ENCODE data around the gene GNAQ. TPM values are rescaled to one million over a fixed set of nuclear protein-coding genes. Genes with fewer than 3 reads are reported as not detected.

The GNAQ gene
- polyA plus RNA-seq, 2 of the 4 experiments (the other 2 are of a cell fraction) = 17.9 to 60.0 TPM

DNA sequence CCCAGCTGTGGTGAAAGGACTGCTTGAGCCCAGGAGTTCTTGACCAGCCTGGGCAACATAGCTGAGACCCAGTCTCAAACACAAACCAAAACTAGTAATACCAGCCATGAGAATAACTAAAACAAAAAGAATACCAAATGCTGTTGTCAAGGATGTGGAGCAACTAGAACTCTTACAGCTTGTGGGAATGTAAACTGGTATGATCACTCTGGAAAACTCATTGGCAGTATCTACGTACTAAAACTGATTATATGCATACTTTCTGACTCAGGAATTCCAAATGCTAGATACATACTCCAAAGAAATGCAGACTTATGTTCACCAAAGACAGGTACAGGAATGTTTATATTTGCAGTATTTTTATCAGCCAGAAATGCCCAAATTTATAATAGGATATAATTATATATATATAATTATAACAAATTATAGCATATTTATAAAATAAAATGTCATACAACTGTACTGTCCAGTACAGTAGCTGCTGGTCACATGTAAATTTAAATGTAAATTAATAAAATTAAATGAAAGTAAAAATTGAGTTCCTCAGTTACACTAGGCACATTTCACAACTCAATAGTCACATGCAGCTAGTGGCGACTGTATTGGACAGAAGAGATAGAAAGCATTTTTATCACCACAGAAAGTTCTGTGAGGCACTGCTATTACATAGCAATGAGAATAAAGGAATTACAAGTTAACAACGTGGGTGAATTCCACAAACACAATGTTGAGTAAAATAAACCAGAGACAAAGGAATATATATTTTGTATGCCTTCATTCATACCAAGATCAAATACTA lies 118.5 kb downstream of the GNAQ start (continued):
- no peak for TF ChIP-seq FOSL2 (IDR thresholded peaks at IDR 0.05)
- TF ChIP-seq FOSL2 (CRISPR knock-in tag; IDR thresholded peaks at IDR 0.05) = no peak
- no peak for TF ChIP-seq FOXS1 (CRISPR knock-in tag; IDR thresholded peaks at IDR 0.05)
- TF ChIP-seq, protein P1, sequence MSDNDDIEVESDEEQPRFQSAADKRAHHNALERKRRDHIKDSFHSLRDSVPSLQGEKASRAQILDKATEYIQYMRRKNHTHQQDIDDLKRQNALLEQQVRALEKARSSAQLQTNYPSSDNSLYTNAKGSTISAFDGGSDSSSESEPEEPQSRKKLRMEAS (IDR thresholded peaks at IDR 0.05) = no peak
- no peak for TF ChIP-seq EHMT2 (IDR thresholded peaks at IDR 0.05; ENCODE audit: low read depth)

DNA sequence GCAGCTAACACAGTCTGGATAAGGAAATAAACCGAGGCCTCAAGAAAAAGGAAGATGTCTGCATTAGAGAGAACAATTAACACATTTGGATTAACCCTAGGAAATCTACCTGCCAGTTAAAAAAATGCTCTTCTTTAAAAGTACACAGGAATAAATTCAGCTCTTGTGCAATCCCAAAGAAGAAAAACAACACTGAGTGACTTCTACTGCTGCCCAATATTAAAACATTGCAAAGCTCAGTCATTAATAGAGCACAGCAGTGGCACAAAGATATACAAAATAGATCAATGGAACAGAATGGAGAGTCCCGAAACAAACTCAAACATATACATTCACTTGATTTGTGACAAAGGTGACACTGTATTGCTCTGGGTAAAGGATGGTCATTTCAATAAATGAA lies 119.7 kb downstream of the GNAQ start:
- no peaks in the 10 kb centered on the region for H3K9me3 ChIP-seq
- H3K4me2 ChIP-seq = no peak overlapping the region
- no peak overlapping the region for H3K27ac ChIP-seq
- ATAC-seq (no peak), DNase-seq (ENCODE audit: low read depth in 1 of 2, low spot score in 1 of 2) (no peak), FAIRE-seq (no peak)
- POLR2A ChIA-PET = no interaction called here
- no peak overlapping the region for H3K4me3 ChIP-seq
- WGBS (ENCODE audit: missing lambda C conversion rate) = 97% methylated on average over 2 of the region's 2 CpGs
- CTCF ChIA-PET = no interaction called here
- TF ChIP-seq RFX5 (IDR thresholded peaks at IDR 0.05) (no peak), EHF (CRISPR knock-in tag; IDR thresholded peaks at IDR 0.05) (no peak), FOSL2 (IDR thresholded peaks at IDR 0.05) (no peak), FOSL2 (CRISPR knock-in tag; IDR thresholded peaks at IDR 0.05) (no peak), FOXS1 (CRISPR knock-in tag; IDR thresholded peaks at IDR 0.05) (no peak), POLR2A (IDR thresholded peaks at IDR 0.05; ENCODE audit: low read length) (no peak), CHD2 (IDR thresholded peaks at IDR 0.05; ENCODE audit: low read length, partially characterized antibody) (no peak), KDM1A (IDR thresholded peaks at IDR 0.05; ENCODE audit: low read depth) (no peak), FOSB (CRISPR knock-in tag; IDR thresholded peaks at IDR 0.05) (no peak), EHMT2 (IDR thresholded peaks at IDR 0.05; ENCODE audit: low read depth) (no peak), NPAS2 (CRISPR knock-in tag; IDR thresholded peaks at IDR 0.05; ENCODE audit: borderline replicate concordance) (no peak), NFE2L2 (conservative IDR thresholded peaks at IDR 0.05; ENCODE audit: low read length) (no peak), BHLHE40 (IDR thresholded peaks at IDR 0.05; ENCODE audit: low read depth, low read length) (no peak), RAD21 (conservative IDR thresholded peaks at IDR 0.05 in 1 of 2, IDR thresholded peaks at IDR 0.05 in 1 of 2) (no peak)
- TF ChIP-seq, protein P2, sequence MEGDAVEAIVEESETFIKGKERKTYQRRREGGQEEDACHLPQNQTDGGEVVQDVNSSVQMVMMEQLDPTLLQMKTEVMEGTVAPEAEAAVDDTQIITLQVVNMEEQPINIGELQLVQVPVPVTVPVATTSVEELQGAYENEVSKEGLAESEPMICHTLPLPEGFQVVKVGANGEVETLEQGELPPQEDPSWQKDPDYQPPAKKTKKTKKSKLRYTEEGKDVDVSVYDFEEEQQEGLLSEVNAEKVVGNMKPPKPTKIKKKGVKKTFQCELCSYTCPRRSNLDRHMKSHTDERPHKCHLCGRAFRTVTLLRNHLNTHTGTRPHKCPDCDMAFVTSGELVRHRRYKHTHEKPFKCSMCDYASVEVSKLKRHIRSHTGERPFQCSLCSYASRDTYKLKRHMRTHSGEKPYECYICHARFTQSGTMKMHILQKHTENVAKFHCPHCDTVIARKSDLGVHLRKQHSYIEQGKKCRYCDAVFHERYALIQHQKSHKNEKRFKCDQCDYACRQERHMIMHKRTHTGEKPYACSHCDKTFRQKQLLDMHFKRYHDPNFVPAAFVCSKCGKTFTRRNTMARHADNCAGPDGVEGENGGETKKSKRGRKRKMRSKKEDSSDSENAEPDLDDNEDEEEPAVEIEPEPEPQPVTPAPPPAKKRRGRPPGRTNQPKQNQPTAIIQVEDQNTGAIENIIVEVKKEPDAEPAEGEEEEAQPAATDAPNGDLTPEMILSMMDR (IDR thresholded peaks at IDR 0.05) = no peak
- TF ChIP-seq, protein P3, sequence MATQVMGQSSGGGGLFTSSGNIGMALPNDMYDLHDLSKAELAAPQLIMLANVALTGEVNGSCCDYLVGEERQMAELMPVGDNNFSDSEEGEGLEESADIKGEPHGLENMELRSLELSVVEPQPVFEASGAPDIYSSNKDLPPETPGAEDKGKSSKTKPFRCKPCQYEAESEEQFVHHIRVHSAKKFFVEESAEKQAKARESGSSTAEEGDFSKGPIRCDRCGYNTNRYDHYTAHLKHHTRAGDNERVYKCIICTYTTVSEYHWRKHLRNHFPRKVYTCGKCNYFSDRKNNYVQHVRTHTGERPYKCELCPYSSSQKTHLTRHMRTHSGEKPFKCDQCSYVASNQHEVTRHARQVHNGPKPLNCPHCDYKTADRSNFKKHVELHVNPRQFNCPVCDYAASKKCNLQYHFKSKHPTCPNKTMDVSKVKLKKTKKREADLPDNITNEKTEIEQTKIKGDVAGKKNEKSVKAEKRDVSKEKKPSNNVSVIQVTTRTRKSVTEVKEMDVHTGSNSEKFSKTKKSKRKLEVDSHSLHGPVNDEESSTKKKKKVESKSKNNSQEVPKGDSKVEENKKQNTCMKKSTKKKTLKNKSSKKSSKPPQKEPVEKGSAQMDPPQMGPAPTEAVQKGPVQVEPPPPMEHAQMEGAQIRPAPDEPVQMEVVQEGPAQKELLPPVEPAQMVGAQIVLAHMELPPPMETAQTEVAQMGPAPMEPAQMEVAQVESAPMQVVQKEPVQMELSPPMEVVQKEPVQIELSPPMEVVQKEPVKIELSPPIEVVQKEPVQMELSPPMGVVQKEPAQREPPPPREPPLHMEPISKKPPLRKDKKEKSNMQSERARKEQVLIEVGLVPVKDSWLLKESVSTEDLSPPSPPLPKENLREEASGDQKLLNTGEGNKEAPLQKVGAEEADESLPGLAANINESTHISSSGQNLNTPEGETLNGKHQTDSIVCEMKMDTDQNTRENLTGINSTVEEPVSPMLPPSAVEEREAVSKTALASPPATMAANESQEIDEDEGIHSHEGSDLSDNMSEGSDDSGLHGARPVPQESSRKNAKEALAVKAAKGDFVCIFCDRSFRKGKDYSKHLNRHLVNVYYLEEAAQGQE (IDR thresholded peaks at IDR 0.05) = no peak
- TF ChIP-seq, protein P4, sequence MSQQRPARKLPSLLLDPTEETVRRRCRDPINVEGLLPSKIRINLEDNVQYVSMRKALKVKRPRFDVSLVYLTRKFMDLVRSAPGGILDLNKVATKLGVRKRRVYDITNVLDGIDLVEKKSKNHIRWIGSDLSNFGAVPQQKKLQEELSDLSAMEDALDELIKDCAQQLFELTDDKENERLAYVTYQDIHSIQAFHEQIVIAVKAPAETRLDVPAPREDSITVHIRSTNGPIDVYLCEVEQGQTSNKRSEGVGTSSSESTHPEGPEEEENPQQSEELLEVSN (IDR thresholded peaks at IDR 0.05; ENCODE audit: borderline replicate concordance, low read depth) = no peak
- TF ChIP-seq, protein P1 (IDR thresholded peaks at IDR 0.05) = no peak
- peaks cover 14% of the 10 kb centered on the region for H3K4me1 ChIP-seq
